ENCODE results near the gene EVC2.

The EVC2 gene

DNA sequence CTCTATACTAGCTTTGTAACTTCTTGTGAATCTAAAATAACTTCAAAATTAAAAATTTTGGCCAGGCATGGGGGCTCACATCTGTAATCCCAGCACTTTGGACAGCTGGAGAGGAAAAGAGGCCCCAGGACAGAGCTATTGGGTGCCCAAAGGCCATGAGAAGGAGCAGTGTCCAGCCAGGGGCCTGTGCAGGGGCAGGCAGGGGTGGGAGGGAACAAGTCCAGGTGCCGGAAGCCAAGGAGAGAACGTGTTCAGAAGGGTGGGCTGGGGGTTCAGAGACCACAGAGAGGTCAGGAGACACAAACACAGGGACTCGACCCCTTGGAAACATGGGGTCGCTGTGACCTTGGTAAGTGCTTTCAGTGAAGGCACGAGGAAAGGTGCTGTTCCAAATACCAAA lies 138.9 kb downstream of the EVC2 start:
- H3K9me3 Mint-ChIP-seq: no peaks in the 10 kb centered on the region
- H3K4me1 Mint-ChIP-seq (ENCODE audit: low read depth): no peaks in the 10 kb centered on the region
- no peaks in the 10 kb centered on the region for H3K36me3 Mint-ChIP-seq (ENCODE audit: low read depth)
- H3K27me3 Mint-ChIP-seq: no peaks in the 10 kb centered on the region
- no peak overlapping the region for H3K27ac Mint-ChIP-seq
- no peak overlapping the region for H3K4me3 Mint-ChIP-seq

DNA sequence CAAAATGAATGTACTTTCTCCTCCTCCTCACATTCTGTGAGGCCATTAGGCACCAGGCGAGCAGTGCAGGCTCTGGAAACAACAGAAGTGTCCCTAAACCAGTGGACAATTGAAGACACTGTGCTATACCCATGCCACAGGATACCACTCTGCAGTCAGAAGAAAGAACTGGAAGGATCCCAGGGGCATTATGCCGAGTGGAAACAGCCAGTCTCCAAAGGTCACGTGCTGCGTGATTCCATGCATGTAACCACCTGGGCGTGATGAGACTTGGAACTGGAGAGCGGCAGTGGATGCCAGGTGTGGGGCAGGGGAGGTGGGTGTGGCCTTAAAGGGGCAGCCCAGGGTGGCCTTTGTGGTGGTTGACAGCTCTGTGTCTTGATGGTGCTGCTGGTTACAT lies 139.4 kb downstream of the EVC2 start:
- no peaks in the 10 kb centered on the region for H3K36me3 Mint-ChIP-seq (ENCODE audit: low read depth)

DNA sequence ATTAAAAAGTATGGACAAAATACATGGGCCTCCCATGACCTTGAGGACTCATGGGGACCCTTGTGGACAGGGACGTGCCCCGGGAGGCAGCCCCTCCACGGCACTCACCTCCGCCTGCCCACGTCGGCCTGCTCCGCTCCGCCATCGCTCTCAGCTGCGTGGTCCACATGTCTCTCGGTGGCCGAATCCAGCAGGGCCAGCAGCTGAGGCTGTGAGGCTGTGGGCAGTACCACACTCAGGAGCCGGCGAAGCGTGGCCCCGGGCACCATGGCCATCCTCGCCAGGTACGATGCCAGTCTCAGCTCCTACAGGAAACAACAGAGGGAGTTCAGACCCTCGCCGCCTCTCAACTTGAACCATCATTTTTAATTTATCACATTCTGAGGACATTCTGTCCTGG lies 140.0 kb downstream of the EVC2 start:
- H3K27ac Mint-ChIP-seq: no peak overlapping the region
- no peaks in the 10 kb centered on the region for H3K36me3 Mint-ChIP-seq (ENCODE audit: low read depth)
- H3K4me3 Mint-ChIP-seq: no peak overlapping the region
- no peaks in the 10 kb centered on the region for H3K9me3 Mint-ChIP-seq
- H3K27me3 Mint-ChIP-seq: no peaks in the 10 kb centered on the region
- H3K4me1 Mint-ChIP-seq (ENCODE audit: low read depth): no peaks in the 10 kb centered on the region

More for the DNA sequence above, 139.4 kb downstream of the EVC2 start:
- Mint-ChIP-seq H3K27ac (no peak overlapping the region), H3K27me3 (no peaks in the 10 kb centered on the region), H3K4me3 (no peak overlapping the region), H3K9me3 (no peaks in the 10 kb centered on the region), H3K4me1 (ENCODE audit: low read depth) (no peaks in the 10 kb centered on the region)

DNA sequence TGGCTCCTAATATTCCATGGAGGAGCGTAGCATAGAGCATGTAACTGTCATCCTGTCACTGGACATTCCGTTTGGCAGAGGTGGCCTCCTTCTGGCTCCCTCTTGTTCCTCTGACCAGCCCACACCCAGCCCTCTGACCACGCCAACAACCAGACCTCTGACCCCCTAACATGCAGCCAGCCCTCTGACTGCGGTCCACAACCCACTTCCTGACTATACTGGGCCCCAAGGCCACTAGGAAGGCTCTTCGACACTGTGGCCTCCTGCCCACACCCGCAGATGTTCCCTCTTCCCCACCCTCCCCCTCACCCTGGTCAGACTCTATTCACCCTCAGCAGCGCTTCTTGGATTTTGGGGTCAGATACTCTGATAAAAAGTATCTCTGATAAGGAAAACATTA lies 141.4 kb downstream of the EVC2 start:
- Mint-ChIP-seq H3K4me1 (ENCODE audit: low read depth) (no peaks in the 10 kb centered on the region), H3K9me3 (no peaks in the 10 kb centered on the region), H3K27me3 (no peaks in the 10 kb centered on the region), H3K4me3 (no peak overlapping the region), H3K27ac (no peak overlapping the region), H3K36me3 (ENCODE audit: low read depth) (no peaks in the 10 kb centered on the region)

DNA sequence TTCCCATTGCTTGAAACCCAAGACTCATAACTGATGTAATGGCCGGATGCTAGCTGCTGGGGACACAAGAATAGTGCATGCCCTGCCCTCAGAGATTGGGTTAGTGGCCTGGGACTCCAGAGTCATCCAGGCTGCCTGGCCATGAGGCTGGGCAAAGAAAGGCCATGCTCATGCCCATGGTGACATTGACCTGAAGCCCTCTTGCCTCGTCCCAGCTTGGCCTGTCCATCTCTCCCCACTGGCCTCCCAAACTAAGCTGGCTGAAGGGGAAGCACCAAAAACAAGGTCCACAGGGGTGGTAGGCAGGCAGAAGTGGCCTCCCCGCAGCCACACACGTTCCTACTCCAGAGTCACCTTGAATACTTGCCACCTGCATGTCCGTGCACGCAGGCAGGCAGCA lies 141.8 kb downstream of the EVC2 start:
- Mint-ChIP-seq H3K4me3 (no peak overlapping the region), H3K27ac (no peak overlapping the region), H3K27me3 (no peaks in the 10 kb centered on the region), H3K9me3 (no peaks in the 10 kb centered on the region), H3K36me3 (ENCODE audit: low read depth) (no peaks in the 10 kb centered on the region), H3K4me1 (ENCODE audit: low read depth) (no peaks in the 10 kb centered on the region)

DNA sequence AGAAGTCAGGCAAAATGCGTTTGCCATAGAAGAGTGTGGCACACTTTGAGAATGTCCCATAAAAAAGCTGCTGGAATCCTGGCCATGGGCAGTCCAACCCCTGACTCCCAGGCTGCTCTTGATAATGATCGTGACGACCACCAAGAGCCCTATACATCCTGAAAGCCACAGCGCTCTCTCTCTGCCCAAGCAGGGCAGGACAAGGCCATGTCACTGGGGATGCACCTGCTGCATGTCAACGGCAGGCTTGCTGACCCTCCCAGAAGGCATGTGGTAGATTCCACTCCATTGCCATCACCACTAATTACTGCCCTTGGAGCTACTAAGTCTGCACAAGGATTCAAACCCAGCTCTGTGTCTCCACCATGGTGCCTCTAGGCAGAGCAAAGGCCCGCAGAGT lies 144.5 kb downstream of the EVC2 start:
- Mint-ChIP-seq H3K27ac (no peak overlapping the region), H3K4me1 (ENCODE audit: low read depth) (no peaks in the 10 kb centered on the region), H3K27me3 (no peaks in the 10 kb centered on the region), H3K4me3 (no peak overlapping the region), H3K36me3 (ENCODE audit: low read depth) (no peaks in the 10 kb centered on the region), H3K9me3 (no peaks in the 10 kb centered on the region)

DNA sequence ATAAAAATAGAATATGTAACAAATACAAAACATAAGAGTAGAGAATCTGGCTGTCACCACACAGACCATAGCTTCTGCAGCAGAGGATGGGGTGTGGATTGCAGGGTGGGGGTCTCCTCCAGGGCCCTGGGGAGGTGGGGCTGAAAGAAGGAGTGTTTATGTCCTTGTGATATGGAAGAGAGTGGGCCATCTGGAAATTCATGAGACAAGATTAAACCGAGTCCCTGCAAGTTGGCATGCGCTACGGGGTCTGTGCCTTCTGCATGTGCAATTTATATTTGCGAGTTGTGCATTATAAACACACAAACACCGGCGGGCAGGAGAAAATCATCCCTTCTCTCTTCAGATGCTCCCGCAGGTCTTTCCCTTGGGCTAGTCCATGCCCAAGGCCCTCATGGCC lies 145.9 kb downstream of the EVC2 start:
- no peak overlapping the region for H3K4me3 Mint-ChIP-seq
- no peaks in the 10 kb centered on the region for H3K36me3 Mint-ChIP-seq (ENCODE audit: low read depth)
- no peaks in the 10 kb centered on the region for H3K4me1 Mint-ChIP-seq (ENCODE audit: low read depth)
- no peaks in the 10 kb centered on the region for H3K9me3 Mint-ChIP-seq
- no peaks in the 10 kb centered on the region for H3K27me3 Mint-ChIP-seq
- no peak overlapping the region for H3K27ac Mint-ChIP-seq

DNA sequence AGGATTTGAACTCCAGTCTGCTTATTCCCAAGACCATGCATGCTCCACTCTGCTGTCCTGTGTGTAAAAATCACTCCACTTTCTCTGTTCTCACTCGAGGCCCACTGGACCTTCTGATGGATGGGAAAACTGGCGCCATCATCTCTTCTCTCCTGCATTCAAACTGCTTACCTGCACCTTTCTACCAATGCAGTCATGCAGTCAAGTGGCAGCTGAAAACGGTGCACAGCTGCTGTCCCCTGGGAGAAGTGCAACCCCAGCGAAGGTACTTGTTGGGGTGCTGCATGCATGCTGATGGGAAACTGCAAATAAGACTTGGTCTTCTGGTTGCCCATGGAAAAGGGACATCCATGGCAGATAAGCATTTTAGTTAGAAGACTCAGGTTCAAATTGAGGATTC lies 147.1 kb downstream of the EVC2 start:
- no peaks in the 10 kb centered on the region for H3K4me1 Mint-ChIP-seq (ENCODE audit: low read depth)
- no peak overlapping the region for H3K4me3 Mint-ChIP-seq
- H3K36me3 Mint-ChIP-seq (ENCODE audit: low read depth): no peaks in the 10 kb centered on the region
- no peak overlapping the region for H3K27ac Mint-ChIP-seq
- H3K9me3 Mint-ChIP-seq: no peaks in the 10 kb centered on the region
- no peaks in the 10 kb centered on the region for H3K27me3 Mint-ChIP-seq

DNA sequence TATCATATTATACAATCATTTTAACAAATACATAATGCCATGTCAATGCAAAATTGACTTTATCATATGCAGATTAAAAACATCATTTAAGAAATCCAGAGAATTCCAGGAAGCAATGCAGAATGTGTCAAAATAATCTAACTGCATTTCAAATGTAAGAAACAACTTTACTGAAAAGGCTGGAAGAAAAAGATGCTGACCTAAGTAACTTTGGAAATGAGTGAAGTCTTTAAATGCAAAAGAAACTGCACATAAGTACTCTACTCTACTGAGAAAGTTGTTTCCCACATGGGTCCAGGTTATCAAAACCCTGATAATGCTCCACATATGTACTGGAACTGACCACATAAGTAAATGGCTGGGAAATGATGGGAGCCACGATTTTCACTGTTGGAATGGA lies 149.9 kb downstream of the EVC2 start:
- Mint-ChIP-seq H3K27me3 (no peaks in the 10 kb centered on the region), H3K27ac (no peak overlapping the region), H3K36me3 (ENCODE audit: low read depth) (no peaks in the 10 kb centered on the region), H3K4me1 (ENCODE audit: low read depth) (no peaks in the 10 kb centered on the region), H3K9me3 (no peaks in the 10 kb centered on the region), H3K4me3 (no peak overlapping the region)

DNA sequence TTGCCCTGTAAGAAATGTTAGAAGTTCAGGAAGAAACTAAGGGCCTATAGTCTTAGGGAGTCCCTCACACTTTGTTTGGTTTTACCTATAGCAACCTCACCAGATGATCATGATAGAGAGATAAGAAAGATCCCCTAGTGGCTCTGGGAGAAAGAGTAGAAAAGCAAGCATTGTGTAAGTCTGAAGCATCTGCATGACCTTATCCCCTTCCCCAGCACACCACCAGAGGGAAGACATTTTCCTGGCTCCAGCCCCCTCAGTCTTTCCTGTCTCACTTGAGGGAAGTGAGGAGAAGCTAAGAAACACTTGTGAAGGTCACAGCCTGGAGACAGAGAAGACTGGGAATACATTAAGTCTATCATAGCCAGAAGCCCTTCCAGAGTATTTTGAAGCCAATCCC lies 154.0 kb downstream of the EVC2 start:
- peaks cover 4% of the 10 kb centered on the region for H3K27me3 Mint-ChIP-seq
- H3K27ac Mint-ChIP-seq: no peak overlapping the region
- peaks cover 9% of the 10 kb centered on the region for H3K9me3 Mint-ChIP-seq
- no peaks in the 10 kb centered on the region for H3K36me3 Mint-ChIP-seq (ENCODE audit: low read depth)
- H3K4me3 Mint-ChIP-seq: no peak overlapping the region
- no peaks in the 10 kb centered on the region for H3K4me1 Mint-ChIP-seq (ENCODE audit: low read depth)

DNA sequence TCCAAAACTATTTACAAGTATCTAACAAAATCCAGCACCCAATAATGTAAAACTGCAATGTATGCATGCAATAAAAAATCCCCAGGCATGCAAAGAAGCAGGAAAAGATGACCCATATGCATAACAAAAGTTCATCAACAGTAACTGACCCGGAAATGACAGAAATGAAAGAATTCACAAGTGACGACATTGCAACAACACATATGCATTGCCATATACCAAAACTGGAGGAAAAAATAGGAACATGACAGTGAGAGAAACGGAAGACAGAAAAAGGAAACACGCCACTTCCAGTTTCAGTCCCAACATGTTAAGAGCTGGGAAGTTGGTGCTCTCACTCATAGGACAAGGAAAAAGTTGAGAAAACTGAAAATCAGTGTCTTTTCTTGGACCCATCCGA lies 154.6 kb downstream of the EVC2 start:
- Mint-ChIP-seq H3K4me3 (no peak overlapping the region), H3K36me3 (ENCODE audit: low read depth) (no peaks in the 10 kb centered on the region), H3K9me3 (peaks cover 9% of the 10 kb centered on the region), H3K27ac (no peak overlapping the region), H3K27me3 (peaks cover 4% of the 10 kb centered on the region), H3K4me1 (ENCODE audit: low read depth) (no peaks in the 10 kb centered on the region)

DNA sequence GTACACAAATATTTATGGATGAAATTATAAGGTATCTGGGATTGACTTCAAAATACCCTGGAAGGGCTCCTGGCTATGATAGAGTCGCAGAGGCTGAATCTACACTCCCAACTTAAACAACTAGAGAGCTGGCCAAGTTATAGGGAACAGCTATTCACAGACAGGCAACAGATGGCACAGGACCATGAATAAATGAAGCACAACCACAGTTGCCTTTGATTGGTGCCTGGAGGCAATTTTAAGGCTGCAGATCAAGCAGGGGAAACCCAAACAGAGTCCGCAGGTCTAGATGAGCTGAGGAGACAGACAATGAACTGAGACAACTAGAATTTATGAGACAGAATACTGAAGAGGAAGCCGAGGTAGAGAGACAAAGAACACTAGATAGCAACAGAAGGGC lies 155.9 kb downstream of the EVC2 start:
- H3K9me3 Mint-ChIP-seq: peaks cover 9% of the 10 kb centered on the region
- H3K4me3 Mint-ChIP-seq: no peak overlapping the region
- H3K27ac Mint-ChIP-seq: no peak overlapping the region
- no peaks in the 10 kb centered on the region for H3K36me3 Mint-ChIP-seq (ENCODE audit: low read depth)
- H3K27me3 Mint-ChIP-seq: peaks cover 4% of the 10 kb centered on the region
- no peaks in the 10 kb centered on the region for H3K4me1 Mint-ChIP-seq (ENCODE audit: low read depth)

DNA sequence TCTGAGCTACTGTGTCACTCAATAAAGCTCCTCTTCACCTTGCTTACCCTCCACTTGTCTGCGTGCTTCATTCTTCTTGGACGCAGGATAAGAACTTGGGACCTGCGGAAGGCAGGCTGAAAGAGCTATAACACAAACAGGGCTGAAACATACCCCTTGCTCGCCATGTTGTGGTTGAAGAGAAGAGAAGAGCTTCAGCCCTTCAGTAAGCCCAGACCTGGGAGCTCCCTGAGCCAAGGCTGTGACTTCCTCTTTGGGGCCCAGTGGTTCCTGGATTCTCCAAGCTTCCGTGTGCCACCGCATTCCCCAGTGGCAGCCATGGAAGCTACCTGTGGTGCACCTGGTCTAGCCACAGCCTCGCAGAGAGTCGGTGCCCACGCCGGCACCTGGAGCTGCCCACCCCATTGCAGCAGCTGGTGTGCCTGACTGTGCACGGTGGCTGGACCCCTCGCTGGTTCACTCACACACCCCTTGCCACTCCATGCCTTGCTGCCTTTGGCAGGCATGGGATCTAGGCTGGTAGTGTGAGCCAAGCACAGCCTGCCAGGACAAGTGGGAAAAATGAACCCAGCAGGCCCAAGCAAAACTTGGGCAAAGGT lies 160.6 kb downstream of the EVC2 start:
- Mint-ChIP-seq H3K27me3 (peaks cover 4% of the 10 kb centered on the region), H3K4me3 (no peak overlapping the region), H3K27ac (no peak overlapping the region), H3K4me1 (ENCODE audit: low read depth) (no peaks in the 10 kb centered on the region), H3K9me3 (peaks cover 9% of the 10 kb centered on the region), H3K36me3 (ENCODE audit: low read depth) (no peaks in the 10 kb centered on the region)

DNA sequence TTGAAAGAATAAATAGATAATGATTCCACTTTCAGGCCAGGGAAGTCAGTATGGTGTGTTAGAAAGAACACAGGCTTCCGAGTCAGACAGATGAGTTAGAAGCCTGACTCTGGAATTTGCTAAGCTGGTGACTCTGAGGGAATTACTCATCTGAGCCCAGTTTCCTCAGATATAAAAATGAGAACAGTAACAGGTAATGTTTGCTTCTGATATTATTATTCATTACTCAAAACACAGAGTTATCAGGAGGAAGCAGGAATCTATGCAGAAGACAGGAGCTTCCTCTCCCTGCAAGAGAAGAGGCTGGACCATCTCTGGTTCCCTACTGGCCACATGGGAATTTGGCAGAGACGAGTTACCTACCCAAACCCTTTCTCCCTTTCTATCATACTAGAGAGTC lies 163.1 kb downstream of the EVC2 start:
- Mint-ChIP-seq H3K27me3 (peaks cover 4% of the 10 kb centered on the region), H3K9me3 (peaks cover 7% of the 10 kb centered on the region), H3K4me3 (no peak overlapping the region), H3K36me3 (ENCODE audit: low read depth) (no peaks in the 10 kb centered on the region), H3K4me1 (ENCODE audit: low read depth) (no peaks in the 10 kb centered on the region), H3K27ac (no peak overlapping the region)

DNA sequence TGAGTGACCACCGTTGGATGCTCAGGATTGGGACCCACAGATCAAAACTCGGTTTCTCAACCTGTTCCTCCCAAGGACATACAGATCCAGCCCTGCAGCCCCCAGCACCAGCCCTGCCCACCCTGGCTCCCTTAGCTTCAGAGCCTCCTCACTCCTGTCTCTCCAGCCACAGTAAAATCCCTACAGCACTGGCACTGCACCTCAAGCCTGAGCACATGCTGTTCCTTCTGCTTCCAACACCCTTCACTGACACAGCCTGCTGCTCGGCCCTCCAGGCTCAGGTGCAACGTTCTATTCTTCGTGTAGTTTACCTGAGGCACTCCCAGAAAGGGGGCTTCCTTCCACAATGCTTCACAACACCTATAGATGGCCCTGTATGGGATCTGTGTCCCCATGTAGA lies 163.6 kb downstream of the EVC2 start:
- Mint-ChIP-seq H3K36me3 (ENCODE audit: low read depth) (no peaks in the 10 kb centered on the region), H3K4me1 (ENCODE audit: low read depth) (no peaks in the 10 kb centered on the region), H3K4me3 (no peak overlapping the region), H3K27me3 (peaks cover under 1% of the 10 kb centered on the region), H3K9me3 (peaks cover 2% of the 10 kb centered on the region), H3K27ac (no peak overlapping the region)

DNA sequence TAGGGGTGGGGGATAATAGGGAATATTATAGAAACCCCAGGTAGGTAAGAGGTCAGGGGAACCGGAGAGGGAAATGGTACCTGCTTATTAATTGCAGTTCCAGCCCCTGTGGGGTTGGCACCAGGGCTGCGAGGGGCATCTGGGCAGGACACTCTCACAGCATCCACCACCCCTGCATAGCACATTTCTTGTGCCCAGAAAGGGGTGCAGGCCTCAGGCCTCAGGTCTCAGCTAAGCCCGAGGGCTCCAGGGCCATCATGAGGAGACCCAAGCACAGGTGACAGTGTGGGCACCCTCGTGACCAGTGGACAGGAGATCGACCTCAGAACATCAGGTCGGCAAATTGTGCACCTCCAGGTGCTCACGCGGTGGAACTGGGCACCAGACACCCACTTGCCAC lies 164.7 kb downstream of the EVC2 start:
- no peaks in the 10 kb centered on the region for H3K36me3 Mint-ChIP-seq (ENCODE audit: low read depth)
- H3K27ac Mint-ChIP-seq: no peak overlapping the region
- H3K27me3 Mint-ChIP-seq: no peaks in the 10 kb centered on the region
- no peak overlapping the region for H3K4me3 Mint-ChIP-seq
- H3K9me3 Mint-ChIP-seq: no peaks in the 10 kb centered on the region
- H3K4me1 Mint-ChIP-seq (ENCODE audit: low read depth): no peaks in the 10 kb centered on the region

All from stimulated activated naive CD8-positive, alpha-beta T cell treated with anti-CD3 and anti-CD28 coated beads, Interleukin-15, Interleukin-2, amounts not matched to agents 100 ng/mL and 50 ng/mL, for 24 hours (primary cell).